GM18517 (cell line): ENCODE results near the gene DDX10.

Source experiments
- ATAC-seq: cut with Tn5 transposase; IDR thresholded peaks from one replicate; pipeline ENCODE4 v1.9.1; 2021; ENCODE audit warnings: mild to moderate bottlenecking, moderate library complexity; ENCODE audit not compliant: unreplicated experiment

The DDX10 gene

DNA sequence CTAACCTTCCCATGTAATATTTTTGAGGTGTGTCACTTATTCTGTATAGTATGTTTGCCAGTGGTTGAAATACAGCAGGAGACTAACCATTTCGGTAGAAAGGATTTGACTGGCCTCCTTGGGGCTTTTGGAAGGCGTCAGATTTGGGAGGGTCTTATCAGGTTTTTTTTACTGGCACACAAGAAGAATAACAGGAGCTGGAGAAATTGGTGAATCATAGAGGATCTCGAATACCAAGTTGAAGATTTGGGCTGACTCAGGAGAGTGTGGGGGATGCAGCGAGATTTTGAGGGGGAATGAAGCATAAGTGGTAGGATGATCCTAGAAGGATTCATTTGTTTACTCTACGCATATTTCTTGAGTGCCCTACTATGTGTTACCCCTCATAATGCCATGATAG is 200.5 kb downstream of the DDX10 start:
- ATAC-seq: no peak

DNA sequence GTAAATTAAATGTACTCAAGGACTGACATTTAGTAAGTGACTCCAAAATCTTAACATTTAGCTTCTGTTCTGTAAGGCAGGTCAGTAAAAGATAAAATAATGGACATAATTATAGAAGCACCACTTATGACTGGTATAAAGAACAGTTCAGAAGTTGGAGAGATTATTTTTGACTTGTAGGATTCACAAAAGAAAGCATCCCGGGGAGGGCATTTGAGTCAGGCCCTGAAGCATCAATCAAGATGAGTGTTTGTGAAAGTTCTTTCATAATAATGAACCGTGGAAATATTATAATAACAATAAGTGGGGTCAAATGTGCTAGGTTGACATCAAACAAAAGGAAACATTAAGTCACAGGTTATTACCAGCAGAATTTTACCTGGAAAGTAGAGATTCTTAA is 201.9 kb downstream of the DDX10 start:
- ATAC-seq: no peak

GRCh38 chr11:108870373-108871020 is 205.6 kb downstream of the DDX10 start:
- no peak for ATAC-seq

DNA sequence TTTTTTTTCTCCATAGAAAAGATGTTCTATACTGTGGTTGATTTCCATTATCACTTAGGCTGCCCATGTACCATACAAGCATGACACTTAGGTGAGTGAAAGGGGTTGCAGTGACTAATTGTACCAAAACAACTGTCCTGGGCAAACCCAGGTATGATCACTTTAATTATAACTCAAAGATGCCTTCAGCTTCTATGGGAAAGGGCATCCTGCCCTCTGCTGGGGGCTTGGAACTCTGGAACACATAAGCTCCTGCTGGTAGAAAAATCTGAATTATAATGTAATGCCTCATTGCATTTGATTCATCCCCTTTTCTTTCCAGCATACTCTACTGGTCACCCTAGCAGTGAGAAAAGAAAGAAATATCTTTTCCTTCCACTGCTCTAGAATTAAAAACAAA is 206.3 kb downstream of the DDX10 start:
- ATAC-seq: no peak

GRCh38 chr11:108871867-108872266 is 207.0 kb downstream of the DDX10 start:
- no peak for ATAC-seq

DNA sequence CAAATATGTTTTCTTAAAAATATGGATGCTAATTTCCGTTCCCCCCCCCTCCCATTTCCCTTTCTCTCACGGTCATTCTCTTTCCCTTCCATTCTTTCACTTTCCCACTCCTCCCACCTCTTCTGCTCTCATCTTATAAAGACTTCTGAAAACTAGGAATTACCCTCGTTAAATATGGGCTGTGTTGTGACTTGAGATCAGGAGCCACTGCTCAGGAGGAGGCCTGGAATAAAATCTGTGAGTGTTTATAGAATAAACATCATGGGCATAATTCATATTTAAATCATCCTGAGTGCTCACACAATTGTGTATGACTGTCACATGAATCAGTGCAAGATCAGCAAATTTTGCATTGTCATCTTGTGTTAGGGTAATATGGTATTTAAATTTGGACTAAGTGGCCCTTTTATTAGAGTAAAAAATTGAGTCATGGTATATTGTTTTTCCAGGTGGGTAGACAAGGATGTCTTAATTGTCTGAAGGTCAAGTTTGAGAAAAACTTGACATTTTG is 208.0 kb downstream of the DDX10 start:
- no peak for ATAC-seq

- no peak for ATAC-seq
Observed at GRCh38 chr11:108873310-108873709, 208.4 kb downstream of the DDX10 start.

DNA sequence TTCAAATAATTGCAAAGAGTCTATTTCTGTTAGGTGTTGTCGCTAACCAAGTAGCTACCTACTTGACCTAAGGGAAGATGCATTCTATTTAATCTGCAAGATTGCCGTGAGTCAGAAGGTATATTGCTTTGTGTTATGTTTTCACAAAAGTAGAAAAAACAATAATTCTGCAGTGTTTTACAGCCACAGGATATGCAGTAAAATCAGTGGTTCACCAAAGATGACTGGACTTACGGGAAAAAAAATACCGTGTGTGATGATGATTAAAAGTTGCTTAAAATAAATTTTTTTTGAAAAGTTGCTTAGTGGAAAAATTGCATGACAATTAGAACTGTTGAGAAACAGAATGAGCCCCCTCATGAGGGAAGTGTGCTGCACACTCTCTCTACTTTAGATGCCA is 209.1 kb downstream of the DDX10 start:
- no peak for ATAC-seq

GRCh38 chr11:108875134-108875533 is 210.3 kb downstream of the DDX10 start:
- no peak for ATAC-seq

DNA sequence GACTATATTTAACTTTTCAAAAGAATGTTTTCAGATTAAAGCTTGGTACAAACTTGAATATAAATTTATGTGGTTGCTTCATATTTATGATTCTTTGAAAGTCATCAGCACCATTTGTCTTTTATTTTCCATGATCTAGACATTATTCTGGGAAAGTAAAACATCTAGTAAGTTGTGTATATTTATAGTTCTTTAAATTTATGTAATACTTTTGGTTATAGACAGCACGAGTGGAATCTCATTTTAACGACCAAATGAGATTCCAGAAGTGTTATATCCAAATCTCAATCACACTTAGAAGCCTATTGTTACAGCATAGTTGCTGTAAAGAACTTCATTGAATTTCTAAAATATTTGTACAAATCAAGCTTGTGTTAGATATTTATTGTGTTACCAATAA is 212.3 kb downstream of the DDX10 start:
- ATAC-seq: no peak

- ATAC-seq: no peak
Observed at GRCh38 chr11:108880510-108880909, 215.6 kb downstream of the DDX10 start.

DNA sequence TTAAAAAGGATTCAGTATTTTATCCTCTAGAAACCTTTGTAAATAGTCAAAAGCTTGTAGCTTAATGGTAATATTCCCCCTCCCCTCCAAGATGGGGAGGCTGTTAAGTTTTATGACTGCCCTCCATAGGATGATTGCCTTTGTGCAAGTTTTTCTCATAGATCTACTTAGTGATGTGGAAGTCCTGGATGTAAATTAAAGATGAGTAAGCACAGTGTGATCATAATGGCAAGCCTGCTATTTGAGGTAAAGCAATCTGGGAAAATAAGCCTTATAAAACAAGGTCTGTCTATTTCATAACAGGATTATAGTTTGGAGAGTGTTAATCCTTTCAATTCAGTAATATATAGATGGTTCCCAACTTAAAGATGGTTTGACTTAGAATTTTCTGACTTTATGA is 216.3 kb downstream of the DDX10 start:
- ATAC-seq: no peak

DNA sequence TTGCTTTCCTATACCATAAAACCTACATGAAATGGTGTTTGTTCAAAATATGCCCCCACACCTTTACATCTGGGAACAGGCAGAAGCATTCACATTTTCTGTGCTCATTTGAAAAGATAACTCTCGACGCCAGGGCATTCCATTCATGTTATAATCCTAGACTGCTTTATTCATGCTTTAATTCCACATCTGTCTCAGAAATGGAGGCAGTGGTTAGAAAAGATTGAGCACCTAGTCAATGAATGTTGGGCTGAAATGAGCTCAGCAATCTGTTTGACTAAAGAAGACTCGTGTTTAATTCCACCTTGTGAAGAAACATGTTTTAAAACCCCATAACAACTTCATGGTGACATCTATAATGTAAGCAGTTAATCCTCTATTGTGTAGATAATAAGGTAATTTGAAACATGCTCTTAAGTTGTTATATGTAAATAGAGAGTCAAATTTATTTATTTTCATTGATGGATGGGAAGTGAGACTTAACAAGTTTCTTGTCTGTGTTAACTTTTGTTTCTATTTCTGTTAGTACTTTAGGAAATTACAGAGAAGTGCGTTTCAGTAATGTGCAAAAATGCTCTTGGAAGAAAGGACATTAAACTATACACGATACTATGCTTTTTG is 217.5 kb downstream of the DDX10 start:
- ATAC-seq: no peak

DNA sequence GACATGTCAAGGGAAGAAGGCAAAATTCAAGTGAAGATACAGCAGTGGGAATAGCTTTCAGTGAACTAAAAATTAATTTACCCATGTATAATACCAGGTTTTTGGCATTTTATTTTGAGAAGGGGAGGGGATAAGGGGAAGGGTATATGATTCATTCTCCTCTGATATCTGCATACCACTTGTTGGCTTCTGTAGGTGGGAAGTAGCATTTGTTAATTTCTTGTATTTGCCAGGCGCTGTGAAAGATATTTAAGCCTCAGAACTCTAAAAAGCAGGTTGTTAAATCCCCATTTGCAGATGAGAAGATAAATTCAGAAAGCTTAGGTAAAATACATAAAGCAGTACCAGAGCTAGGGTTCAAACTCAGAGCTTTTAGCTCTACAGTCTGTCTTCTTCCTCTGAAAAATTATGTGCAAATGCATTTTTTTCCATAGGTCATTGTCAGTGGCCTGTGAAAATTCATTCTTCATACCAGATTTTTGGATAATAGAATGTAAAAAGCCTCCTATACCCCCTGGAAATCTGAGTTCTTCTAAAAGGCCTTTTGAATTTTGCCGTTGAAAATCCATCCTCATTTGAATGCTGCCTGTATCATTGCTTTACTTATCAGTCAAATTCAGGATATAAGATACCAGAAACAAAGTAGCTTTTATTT is 221.3 kb downstream of the DDX10 start:
- no peak for ATAC-seq

DNA sequence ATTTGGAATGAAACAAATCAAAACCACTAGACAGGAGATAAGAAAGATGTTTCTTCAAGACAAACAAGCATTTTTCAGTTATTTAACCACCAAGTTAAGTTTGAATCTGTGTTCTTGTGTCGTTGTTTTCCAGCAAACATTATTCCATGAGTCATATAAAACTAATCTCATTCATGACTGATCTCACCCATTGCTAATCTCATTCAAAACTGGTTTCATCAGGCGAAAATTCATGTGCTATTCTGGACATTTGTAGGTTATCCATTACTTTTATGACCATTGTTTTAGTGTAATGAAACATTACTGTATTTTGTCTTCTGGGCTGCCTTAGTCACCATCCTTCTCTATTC is 221.8 kb downstream of the DDX10 start:
- ATAC-seq: no peak

GRCh38 chr11:108887436-108888238 is 222.8 kb downstream of the DDX10 start:
- ATAC-seq: no peak

DNA sequence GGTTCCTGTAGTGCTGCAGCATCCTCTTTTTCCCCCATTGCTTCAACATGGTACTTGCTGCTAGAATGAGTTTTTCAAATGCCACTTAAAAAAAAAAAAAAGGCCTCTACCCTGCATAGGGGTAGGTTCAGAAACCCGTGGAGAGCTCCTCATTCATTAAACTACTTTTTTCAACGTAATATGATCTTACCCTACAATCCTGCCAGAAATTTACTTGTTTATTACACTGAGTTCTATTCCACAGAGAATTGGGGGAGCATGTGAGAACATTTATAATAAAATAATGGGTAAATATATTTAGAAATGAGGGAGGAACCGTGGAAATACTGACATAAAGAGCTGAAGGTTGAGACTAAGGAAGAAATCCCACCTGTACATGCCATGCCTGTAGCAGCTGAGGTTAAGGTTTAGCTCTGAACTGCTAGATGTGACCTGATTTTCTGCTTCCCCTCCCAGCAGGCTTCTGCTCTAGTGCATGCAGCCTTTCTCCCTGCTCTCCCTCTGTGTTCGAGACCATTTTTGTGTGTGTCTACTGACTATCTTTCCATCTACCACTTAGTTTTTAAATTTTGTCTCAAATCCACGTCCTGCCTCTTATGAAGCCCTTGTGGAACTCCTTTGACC is 225.7 kb downstream of the DDX10 start:
- ATAC-seq: no peak

GRCh38 chr11:108891143-108891542 is 226.3 kb downstream of the DDX10 start:
- ATAC-seq: no peak

GRCh38 chr11:108891909-108892511 is 227.1 kb downstream of the DDX10 start:
- ATAC-seq: no peak

GRCh38 chr11:108895579-108896480 is 231.0 kb downstream of the DDX10 start:
- ATAC-seq: no peak
